Heart left ventricle (tissue), 13 donors: ENCODE data around the gene CAMKMT.

Experiments
- POLR2A ChIP-seq, 2 donors: fragments of 450-650 bp; IDR thresholded peaks; one replicate each; pipeline ENCODE4 v1.6.1; 2017; ENCODE audit warnings: antibody characterized with exemption in 2 of 2, mild to moderate bottlenecking in 2 of 2, moderate library complexity in 2 of 2
- TF ChIP-seq, protein P1 (sequence below), 12 donors: fragments of 200-600 bp; sonication (generic) in 4 of 12; IDR thresholded peaks; one replicate each; pipeline versions ENCODE4 v1.5.0 to v1.8.0; 2018 to 2022; ENCODE audit warnings: antibody characterized with exemption in 12 of 12, mild to moderate bottlenecking in 5 of 12
- donor health status: ischemic (EF 13 %, LVEDD 7.1; RV severe dilation, severe dysfunction).
- donor health status: DM: no; HTN: yes; CAD: no.
- donor health status: DM: no; HTN: no; CAD: no.
- donor health status: ischemic (EF 25% LVEDD 6.9; RV normal size, moderate dysfunction).
- donor health status: ischemic (EF 25% LVEDD 5.7; RV mildly dilated, moderate dysfunction).
- donor health status: ischemic (EF 35%, LVEDD 5.7; RV mildly dilated, moderate dysfunction).
- donor health status: nonischemic (EF 11% LVEDD 7.7; RV severe dilation, severe dysfunction).
- donor health status: DM: yes; HTN: yes; CAD: no.
- donor health status: PGD.
- donor health status: ischemic (EF 29% LVEDD 5.4; RV normal size, mild dysfunction).
- donor health status: nonischemic (EF 23%, LVEDD 6.1; RV moderate dilation, normal function).

DNA sequence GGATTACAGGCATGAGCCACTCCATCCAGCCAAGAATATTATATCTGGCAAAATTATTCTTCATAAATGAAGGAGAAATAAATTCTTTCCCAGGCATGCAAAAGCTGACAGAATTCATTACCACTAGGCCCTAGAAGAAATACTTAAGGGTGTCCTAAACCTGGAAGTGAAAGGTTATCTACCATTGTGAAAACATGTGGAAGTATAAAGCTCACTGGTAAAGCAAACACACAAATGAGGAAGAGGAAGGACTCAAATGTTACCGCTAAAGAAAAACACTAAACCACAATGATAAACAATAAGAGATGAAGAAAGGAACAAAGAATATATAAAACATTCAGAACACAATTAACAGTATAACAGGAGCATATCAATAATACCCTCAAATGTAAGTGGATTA is 171.8 kb downstream of the CAMKMT start:
- TF ChIP-seq, protein P1, sequence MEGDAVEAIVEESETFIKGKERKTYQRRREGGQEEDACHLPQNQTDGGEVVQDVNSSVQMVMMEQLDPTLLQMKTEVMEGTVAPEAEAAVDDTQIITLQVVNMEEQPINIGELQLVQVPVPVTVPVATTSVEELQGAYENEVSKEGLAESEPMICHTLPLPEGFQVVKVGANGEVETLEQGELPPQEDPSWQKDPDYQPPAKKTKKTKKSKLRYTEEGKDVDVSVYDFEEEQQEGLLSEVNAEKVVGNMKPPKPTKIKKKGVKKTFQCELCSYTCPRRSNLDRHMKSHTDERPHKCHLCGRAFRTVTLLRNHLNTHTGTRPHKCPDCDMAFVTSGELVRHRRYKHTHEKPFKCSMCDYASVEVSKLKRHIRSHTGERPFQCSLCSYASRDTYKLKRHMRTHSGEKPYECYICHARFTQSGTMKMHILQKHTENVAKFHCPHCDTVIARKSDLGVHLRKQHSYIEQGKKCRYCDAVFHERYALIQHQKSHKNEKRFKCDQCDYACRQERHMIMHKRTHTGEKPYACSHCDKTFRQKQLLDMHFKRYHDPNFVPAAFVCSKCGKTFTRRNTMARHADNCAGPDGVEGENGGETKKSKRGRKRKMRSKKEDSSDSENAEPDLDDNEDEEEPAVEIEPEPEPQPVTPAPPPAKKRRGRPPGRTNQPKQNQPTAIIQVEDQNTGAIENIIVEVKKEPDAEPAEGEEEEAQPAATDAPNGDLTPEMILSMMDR (IDR thresholded peaks at IDR 0.05): no peak
- TF ChIP-seq POLR2A (IDR thresholded peaks at IDR 0.05): no peak
